Muscle of leg (tissue), 11 donors: ENCODE results near the gene TAF4. TPM values are rescaled to one million over a fixed set of nuclear protein-coding genes. Genes with fewer than 3 reads are reported as not detected.

ENCODE experiments used
- DNase-seq: peaks from one replicate; pipeline ENCODE4 v3.0.0; 2013
- H3K27ac ChIP-seq: one replicate; pipeline ENCODE4 v1.5.1; 2013; ENCODE audit warnings: mild to moderate bottlenecking, low read length, control low read depth
- H3K27me3 ChIP-seq: one replicate; pipeline ENCODE4 v1.6.1; 2013; ENCODE audit warnings: low read length; ENCODE audit not compliant: control insufficient read depth, insufficient read depth
- H3K36me3 ChIP-seq: one replicate; pipeline ENCODE4 v1.6.1; 2013; ENCODE audit warnings: low read length; ENCODE audit not compliant: control insufficient read depth, insufficient read depth
- H3K4me1 ChIP-seq: one replicate; pipeline ENCODE4 v1.6.1; 2013; ENCODE audit warnings: low read length; ENCODE audit not compliant: control insufficient read depth, insufficient read depth
- H3K4me3 ChIP-seq: one replicate; pipeline ENCODE4 v1.5.1; 2013; ENCODE audit warnings: low read length, control low read depth
- H3K9me3 ChIP-seq: replicated peaks from 2 replicates; pipeline ENCODE4 v1.6.1; 2013; ENCODE audit warnings: low read depth, low read length; ENCODE audit not compliant: control insufficient read depth
- WGBS: methylation state at CpG from one replicate; pipeline ENCODE4 v1.1.5; 2013; ENCODE audit warnings: missing lambda C conversion rate; ENCODE audit not compliant: insufficient coverage; 5-methylcytosine and 5-hydroxymethylcytosine counted together
- polyA plus RNA-seq, 8 donors: library from polyadenylated mRNA; unstranded; fragments of 120-200 nt; gene quantifications; one replicate each; pipeline versions ENCODE4 v1.2.1 to v1.2.3, GENCODE V29; 2013; ENCODE audit warnings: inconsistent platforms in 1 of 8, low replicate concordance in 1 of 8; ENCODE audit not compliant: insufficient read length in 8 of 8, insufficient read depth in 1 of 8
- total RNA-seq: library from RNA; stranded (reverse); fragments of 120-200 nt; gene quantifications from one replicate; pipeline ENCODE4 v1.2.4, GENCODE V29; 2013

The TAF4 gene
- total and polyA plus RNA-seq, 9 donors, result 5.1 to 21.5 (median 11.7) TPM

- Histone ChIP-seq H3K27me3 (no peaks in the 10 kb centered on the region), H3K36me3 (no peaks in the 10 kb centered on the region), H3K4me1 (peaks cover 54% of the 10 kb centered on the region), H3K27ac (no peak overlapping the region), H3K9me3 (no peaks in the 10 kb centered on the region), H3K4me3 (no peak overlapping the region)
- 84% methylated on average over 11 of the region's 14 CpGs for WGBS
- DNase-seq, result no peak
Observed at GRCh38 chr20:62022575-62023139, 43.0 kb downstream of the TAF4 start.

GRCh38 chr20:62021793-62022385 lies 43.8 kb downstream of the TAF4 start:
- Histone ChIP-seq H3K9me3 (no peaks in the 10 kb centered on the region), H3K27me3 (no peaks in the 10 kb centered on the region), H3K4me1 (peaks cover 49% of the 10 kb centered on the region), H3K4me3 (no peak overlapping the region), H3K36me3 (no peaks in the 10 kb centered on the region), H3K27ac (peak overlapping the region; percentile 47)
- peak; percentile 52 for DNase-seq
- WGBS, result 24% methylated on average over 8 of the region's 19 CpGs

- no peaks in the 10 kb centered on the region for H3K36me3 ChIP-seq
- WGBS, result 17% methylated on average over 17 of the region's 25 CpGs
- no peak overlapping the region for H3K4me3 ChIP-seq
- DNase-seq, result peak; percentile 88
- H3K4me1 ChIP-seq, result peaks cover 43% of the 10 kb centered on the region
- peak overlapping the region; percentile 47 for H3K27ac ChIP-seq
- H3K9me3 ChIP-seq, result no peaks in the 10 kb centered on the region
- H3K27me3 ChIP-seq, result no peaks in the 10 kb centered on the region
Observed at GRCh38 chr20:62020935-62021701, 44.6 kb downstream of the TAF4 start.

- H3K4me1 ChIP-seq, result peaks cover 38% of the 10 kb centered on the region
- H3K36me3 ChIP-seq, result no peaks in the 10 kb centered on the region
- no peak overlapping the region for H3K27ac ChIP-seq
- DNase-seq, result no peak
- no peak overlapping the region for H3K4me3 ChIP-seq
- no peaks in the 10 kb centered on the region for H3K9me3 ChIP-seq
- 70% methylated on average over 16 of the region's 19 CpGs for WGBS
- H3K27me3 ChIP-seq, result no peaks in the 10 kb centered on the region
Observed at GRCh38 chr20:62019881-62020492, 45.7 kb downstream of the TAF4 start.

GRCh38 chr20:62019144-62019805 lies 46.4 kb downstream of the TAF4 start:
- no peak overlapping the region for H3K27ac ChIP-seq
- DNase-seq, result no peak
- no peaks in the 10 kb centered on the region for H3K27me3 ChIP-seq
- H3K36me3 ChIP-seq, result peaks cover 3% of the 10 kb centered on the region
- no peak overlapping the region for H3K4me3 ChIP-seq
- peaks cover 38% of the 10 kb centered on the region for H3K4me1 ChIP-seq
- WGBS, result 89% methylated on average over 13 of the region's 19 CpGs
- H3K9me3 ChIP-seq, result no peaks in the 10 kb centered on the region

- Histone ChIP-seq H3K27ac (no peak overlapping the region), H3K36me3 (peaks cover 4% of the 10 kb centered on the region), H3K27me3 (no peaks in the 10 kb centered on the region), H3K9me3 (no peaks in the 10 kb centered on the region), H3K4me3 (no peak overlapping the region), H3K4me1 (peaks cover 38% of the 10 kb centered on the region)
- 83% methylated on average over 15 of the region's 23 CpGs for WGBS
- DNase-seq, result no peak
Observed at GRCh38 chr20:62018437-62019143, 47.1 kb downstream of the TAF4 start.

- 81% methylated on average over 5 of the region's 24 CpGs for WGBS
- DNase-seq, result no peak
- peaks cover 19% of the 10 kb centered on the region for H3K36me3 ChIP-seq
- H3K4me1 ChIP-seq, result peaks cover 16% of the 10 kb centered on the region
- no peaks in the 10 kb centered on the region for H3K9me3 ChIP-seq
- no peak overlapping the region for H3K4me3 ChIP-seq
- no peak overlapping the region for H3K27ac ChIP-seq
- no peaks in the 10 kb centered on the region for H3K27me3 ChIP-seq
Observed at GRCh38 chr20:62015540-62016288, 50.0 kb downstream of the TAF4 start.

GRCh38 chr20:62014889-62015537 lies 50.7 kb downstream of the TAF4 start:
- no peak overlapping the region for H3K4me3 ChIP-seq
- no peaks in the 10 kb centered on the region for H3K27me3 ChIP-seq
- 68% methylated on average over 10 of the region's 14 CpGs for WGBS
- peaks cover 23% of the 10 kb centered on the region for H3K36me3 ChIP-seq
- H3K9me3 ChIP-seq, result no peaks in the 10 kb centered on the region
- DNase-seq, result no peak
- no peak overlapping the region for H3K27ac ChIP-seq
- H3K4me1 ChIP-seq, result peaks cover 9% of the 10 kb centered on the region

GRCh38 chr20:62014488-62014775 lies 51.2 kb downstream of the TAF4 start:
- Histone ChIP-seq H3K4me1 (peaks cover 5% of the 10 kb centered on the region), H3K27me3 (no peaks in the 10 kb centered on the region), H3K9me3 (no peaks in the 10 kb centered on the region), H3K36me3 (peaks cover 27% of the 10 kb centered on the region), H3K4me3 (no peak overlapping the region), H3K27ac (no peak overlapping the region)
- 87% methylated on average over 7 of the region's 12 CpGs for WGBS
- DNase-seq, result no peak
